ENCODE measurements around the gene ARF1.

Gene ARF1

DNA sequence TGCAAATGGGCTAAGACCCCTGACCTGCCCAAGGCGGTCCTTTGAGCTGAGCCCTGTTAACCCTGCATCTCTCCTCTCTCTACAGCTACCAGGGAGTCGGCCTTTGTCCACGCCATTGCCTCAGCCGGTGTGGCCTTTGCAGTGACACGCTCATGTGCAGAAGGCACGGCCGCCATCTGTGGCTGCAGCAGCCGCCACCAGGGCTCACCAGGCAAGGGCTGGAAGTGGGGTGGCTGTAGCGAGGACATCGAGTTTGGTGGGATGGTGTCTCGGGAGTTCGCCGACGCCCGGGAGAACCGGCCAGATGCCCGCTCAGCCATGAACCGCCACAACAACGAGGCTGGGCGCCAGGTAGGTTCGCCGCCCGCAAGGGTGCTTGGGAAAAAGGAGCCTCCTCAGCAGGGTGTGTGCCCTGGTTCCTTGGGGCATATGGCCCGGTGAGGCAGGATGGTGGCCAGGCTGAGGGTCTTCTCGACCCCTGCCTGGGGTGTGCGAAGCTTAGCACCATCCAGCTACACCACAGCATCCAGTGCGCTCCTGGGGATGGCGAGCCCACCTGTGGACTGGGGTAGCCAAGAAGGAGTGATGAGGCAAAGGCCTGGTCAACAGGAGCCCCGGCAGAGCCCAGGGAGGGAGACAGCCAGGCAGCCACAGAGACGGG lies 31.8 kb upstream of the ARF1 start:
- TF ChIP-seq, protein P1, sequence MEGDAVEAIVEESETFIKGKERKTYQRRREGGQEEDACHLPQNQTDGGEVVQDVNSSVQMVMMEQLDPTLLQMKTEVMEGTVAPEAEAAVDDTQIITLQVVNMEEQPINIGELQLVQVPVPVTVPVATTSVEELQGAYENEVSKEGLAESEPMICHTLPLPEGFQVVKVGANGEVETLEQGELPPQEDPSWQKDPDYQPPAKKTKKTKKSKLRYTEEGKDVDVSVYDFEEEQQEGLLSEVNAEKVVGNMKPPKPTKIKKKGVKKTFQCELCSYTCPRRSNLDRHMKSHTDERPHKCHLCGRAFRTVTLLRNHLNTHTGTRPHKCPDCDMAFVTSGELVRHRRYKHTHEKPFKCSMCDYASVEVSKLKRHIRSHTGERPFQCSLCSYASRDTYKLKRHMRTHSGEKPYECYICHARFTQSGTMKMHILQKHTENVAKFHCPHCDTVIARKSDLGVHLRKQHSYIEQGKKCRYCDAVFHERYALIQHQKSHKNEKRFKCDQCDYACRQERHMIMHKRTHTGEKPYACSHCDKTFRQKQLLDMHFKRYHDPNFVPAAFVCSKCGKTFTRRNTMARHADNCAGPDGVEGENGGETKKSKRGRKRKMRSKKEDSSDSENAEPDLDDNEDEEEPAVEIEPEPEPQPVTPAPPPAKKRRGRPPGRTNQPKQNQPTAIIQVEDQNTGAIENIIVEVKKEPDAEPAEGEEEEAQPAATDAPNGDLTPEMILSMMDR (conservative IDR thresholded peaks at IDR 0.05; ENCODE audit: low read length): no peak
- DNase-seq (ENCODE audit: low read depth): no peak
- no peak overlapping the region for H3K4me3 ChIP-seq (ENCODE audit: low read length)

DNA sequence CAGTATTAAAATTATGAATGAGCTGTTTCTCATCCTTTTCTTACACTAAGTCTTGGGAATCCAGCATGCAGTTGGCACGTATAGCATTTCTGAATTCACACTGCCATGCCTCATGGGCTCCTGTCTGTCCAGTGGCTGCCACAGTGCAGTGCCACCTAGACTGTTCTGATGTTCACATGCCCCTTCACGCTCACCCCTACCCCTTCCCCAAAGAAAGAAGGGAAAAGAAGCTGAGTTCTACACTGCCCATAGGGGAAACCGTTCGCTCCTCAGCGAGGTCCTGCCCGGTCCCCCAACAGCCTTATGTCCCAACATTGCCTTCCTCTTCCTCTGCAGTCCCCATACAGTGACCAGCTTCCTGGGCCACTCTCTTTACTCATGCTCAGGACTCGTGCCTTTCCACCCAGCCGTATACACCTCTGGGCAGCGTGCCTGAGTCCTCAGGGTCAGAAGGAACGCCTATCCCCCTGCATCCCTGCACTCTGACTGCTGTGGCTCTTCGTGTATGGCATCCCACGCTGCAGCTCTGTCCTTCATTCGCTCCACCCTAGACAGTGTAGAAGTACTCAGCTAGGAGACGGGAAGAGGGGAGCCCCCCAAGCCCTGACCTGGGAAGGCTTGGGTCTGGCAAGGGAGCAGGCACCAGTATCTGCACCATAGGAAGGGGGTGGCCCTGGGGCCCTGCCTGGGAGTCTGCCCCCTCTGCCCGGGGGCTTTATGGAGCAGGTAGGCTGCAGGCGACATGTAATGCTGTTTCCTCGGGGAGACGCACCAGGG lies 24.1 kb upstream of the ARF1 start:
- no peak for DNase-seq (ENCODE audit: low read depth)
- TF ChIP-seq, protein P1 (conservative IDR thresholded peaks at IDR 0.05; ENCODE audit: low read length): no peak
- H3K4me3 ChIP-seq (ENCODE audit: low read length): no peak overlapping the region

DNA sequence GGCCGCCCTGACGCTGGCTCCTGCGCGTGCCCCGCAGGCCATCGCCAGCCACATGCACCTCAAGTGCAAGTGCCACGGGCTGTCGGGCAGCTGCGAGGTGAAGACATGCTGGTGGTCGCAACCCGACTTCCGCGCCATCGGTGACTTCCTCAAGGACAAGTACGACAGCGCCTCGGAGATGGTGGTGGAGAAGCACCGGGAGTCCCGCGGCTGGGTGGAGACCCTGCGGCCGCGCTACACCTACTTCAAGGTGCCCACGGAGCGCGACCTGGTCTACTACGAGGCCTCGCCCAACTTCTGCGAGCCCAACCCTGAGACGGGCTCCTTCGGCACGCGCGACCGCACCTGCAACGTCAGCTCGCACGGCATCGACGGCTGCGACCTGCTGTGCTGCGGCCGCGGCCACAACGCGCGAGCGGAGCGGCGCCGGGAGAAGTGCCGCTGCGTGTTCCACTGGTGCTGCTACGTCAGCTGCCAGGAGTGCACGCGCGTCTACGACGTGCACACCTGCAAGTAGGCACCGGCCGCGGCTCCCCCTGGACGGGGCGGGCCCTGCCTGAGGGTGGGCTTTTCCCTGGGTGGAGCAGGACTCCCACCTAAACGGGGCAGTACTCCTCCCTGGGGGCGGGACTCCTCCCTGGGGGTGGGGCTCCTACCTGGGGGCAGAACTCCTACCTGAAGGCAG lies 23.4 kb upstream of the ARF1 start:
- H3K4me3 ChIP-seq (ENCODE audit: low read length): no peak overlapping the region
- TF ChIP-seq, protein P1 (conservative IDR thresholded peaks at IDR 0.05; ENCODE audit: low read length): no peak
- no peak for DNase-seq (ENCODE audit: low read depth)

DNA sequence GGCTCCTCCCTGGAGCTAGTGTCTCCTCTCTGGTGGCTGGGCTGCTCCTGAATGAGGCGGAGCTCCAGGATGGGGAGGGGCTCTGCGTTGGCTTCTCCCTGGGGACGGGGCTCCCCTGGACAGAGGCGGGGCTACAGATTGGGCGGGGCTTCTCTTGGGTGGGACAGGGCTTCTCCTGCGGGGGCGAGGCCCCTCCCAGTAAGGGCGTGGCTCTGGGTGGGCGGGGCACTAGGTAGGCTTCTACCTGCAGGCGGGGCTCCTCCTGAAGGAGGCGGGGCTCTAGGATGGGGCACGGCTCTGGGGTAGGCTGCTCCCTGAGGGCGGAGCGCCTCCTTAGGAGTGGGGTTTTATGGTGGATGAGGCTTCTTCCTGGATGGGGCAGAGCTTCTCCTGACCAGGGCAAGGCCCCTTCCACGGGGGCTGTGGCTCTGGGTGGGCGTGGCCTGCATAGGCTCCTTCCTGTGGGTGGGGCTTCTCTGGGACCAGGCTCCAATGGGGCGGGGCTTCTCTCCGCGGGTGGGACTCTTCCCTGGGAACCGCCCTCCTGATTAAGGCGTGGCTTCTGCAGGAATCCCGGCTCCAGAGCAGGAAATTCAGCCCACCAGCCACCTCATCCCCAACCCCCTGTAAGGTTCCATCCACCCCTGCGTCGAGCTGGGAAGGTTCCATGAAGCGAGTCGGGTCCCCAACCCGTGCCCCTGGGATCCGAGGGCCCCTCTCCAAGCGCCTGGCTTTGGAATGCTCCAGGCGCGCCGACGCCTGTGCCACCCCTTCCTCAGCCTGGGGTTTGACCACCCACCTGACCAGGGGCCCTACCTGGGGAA lies 22.7 kb upstream of the ARF1 start:
- TF ChIP-seq, protein P1 (conservative IDR thresholded peaks at IDR 0.05; ENCODE audit: low read length): no peak
- no peak for DNase-seq (ENCODE audit: low read depth)
- no peak overlapping the region for H3K4me3 ChIP-seq (ENCODE audit: low read length)

DNA sequence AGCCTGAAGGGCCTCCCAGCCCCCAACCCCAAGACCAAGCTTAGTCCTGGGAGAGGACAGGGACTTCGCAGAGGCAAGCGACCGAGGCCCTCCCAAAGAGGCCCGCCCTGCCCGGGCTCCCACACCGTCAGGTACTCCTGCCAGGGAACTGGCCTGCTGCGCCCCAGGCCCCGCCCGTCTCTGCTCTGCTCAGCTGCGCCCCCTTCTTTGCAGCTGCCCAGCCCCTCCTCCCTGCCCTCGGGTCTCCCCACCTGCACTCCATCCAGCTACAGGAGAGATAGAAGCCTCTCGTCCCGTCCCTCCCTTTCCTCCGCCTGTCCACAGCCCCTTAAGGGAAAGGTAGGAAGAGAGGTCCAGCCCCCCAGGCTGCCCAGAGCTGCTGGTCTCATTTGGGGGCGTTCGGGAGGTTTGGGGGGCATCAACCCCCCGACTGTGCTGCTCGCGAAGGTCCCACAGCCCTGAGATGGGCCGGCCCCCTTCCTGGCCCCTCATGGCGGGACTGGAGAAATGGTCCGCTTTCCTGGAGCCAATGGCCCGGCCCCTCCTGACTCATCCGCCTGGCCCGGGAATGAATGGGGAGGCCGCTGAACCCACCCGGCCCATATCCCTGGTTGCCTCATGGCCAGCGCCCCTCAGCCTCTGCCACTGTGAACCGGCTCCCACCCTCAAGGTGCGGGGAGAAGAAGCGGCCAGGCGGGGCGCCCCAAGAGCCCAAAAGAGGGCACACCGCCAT lies 21.9 kb upstream of the ARF1 start:
- TF ChIP-seq, protein P1 (conservative IDR thresholded peaks at IDR 0.05; ENCODE audit: low read length): no peak
- no peak overlapping the region; the same call in 1 of the 2 replicates for H3K4me3 ChIP-seq (ENCODE audit: low read length)
- no peak for DNase-seq (ENCODE audit: low read depth)

DNA sequence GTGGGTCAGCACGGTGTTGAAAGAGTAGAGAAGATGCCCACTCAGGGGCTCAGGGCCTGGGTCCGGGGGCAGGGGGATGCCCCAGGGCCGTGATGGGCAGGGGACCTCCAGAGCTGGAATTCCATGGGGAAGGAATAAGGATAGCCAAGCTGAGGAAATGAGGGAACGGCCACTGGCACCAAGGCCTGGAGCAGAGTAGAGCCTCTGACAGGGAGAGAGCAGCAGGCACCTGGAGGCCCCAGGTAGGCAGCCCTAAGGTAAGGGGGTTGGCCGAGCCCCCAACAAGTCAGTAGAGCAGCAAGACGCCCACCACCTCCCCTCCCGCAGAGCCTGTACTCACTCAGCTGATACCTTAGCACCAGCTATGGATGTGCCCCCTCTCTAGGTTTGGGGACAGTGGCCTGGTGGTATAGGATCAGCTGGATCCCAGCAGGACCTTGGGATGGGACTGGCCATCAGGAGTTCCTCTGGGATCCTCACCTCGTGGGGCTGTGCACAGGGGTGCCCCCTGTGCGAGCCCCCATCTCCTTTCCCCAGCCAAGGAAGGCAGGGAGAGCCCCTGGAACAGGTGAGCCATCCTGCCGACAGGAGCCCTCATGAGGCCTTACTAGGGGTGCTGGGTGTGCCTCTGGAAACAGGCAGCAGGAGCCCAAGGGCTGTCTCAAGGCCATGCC lies 21.0 kb upstream of the ARF1 start:
- no peak for DNase-seq (ENCODE audit: low read depth)
- no peak overlapping the region for H3K4me3 ChIP-seq (ENCODE audit: low read length)

More for the DNA sequence above, 21.0 kb upstream of the ARF1 start:
- TF ChIP-seq, protein P1 (conservative IDR thresholded peaks at IDR 0.05; ENCODE audit: low read length): no peak
